HG03342 (cell line): ENCODE results near the gene FAM131A.

Experiments
- ATAC-seq: cut with Tn5 transposase; IDR thresholded peaks from one replicate; pipeline ENCODE4 v1.9.1; 2021; ENCODE audit warnings: mild to moderate bottlenecking, moderate library complexity; ENCODE audit not compliant: unreplicated experiment

The FAM131A gene

GRCh38 chr3:184354754-184355153 lies 17.4 kb downstream of the FAM131A start:
- ATAC-seq: no peak

- ATAC-seq: no peak
Observed at GRCh38 chr3:184355261-184356040, 18.1 kb downstream of the FAM131A start.

GRCh38 chr3:184357248-184358123 lies 20.1 kb downstream of the FAM131A start:
- ATAC-seq: no peak

GRCh38 chr3:184358124-184358767 lies 20.8 kb downstream of the FAM131A start:
- no peak for ATAC-seq

GRCh38 chr3:184358921-184359350 lies 21.5 kb downstream of the FAM131A start:
- no peak for ATAC-seq

GRCh38 chr3:184359610-184360009 lies 22.2 kb downstream of the FAM131A start:
- ATAC-seq: no peak

GRCh38 chr3:184360070-184360928 lies 22.9 kb downstream of the FAM131A start:
- no peak for ATAC-seq

- no peak for ATAC-seq
Observed at GRCh38 chr3:184360929-184361531, 23.6 kb downstream of the FAM131A start.

GRCh38 chr3:184361532-184361931 lies 24.1 kb downstream of the FAM131A start, which contains the start of the genes CLCN2 and POLR2H:
TSS of gene CLCN2 (minus strand) at chr3:184361605. CDS start at chr3:184361479, 126 bp downstream.
TSS of gene POLR2H (plus strand) at chr3:184361710. CDS start at chr3:184363493, 1,783 bp downstream.
- peak; percentile 30 for ATAC-seq

GRCh38 chr3:184361932-184362667 lies 24.7 kb downstream of the FAM131A start:
- ATAC-seq: peak; percentile 4

- peak; percentile 87 for ATAC-seq
Observed at GRCh38 chr3:184362668-184363546, 25.5 kb downstream of the FAM131A start.

GRCh38 chr3:184366619-184367289 lies 29.4 kb downstream of the FAM131A start:
- no peak for ATAC-seq

- no peak for ATAC-seq
Observed at GRCh38 chr3:184368116-184368515, 30.7 kb downstream of the FAM131A start.

- ATAC-seq: no peak
Observed at GRCh38 chr3:184368586-184369183, 31.3 kb downstream of the FAM131A start.

- peak; percentile 79 for ATAC-seq
Observed at GRCh38 chr3:184371570-184372018, 34.2 kb downstream of the FAM131A start.

- ATAC-seq: no peak
Observed at GRCh38 chr3:184372296-184372821, 35.0 kb downstream of the FAM131A start.

GRCh38 chr3:184372911-184373310 lies 35.5 kb downstream of the FAM131A start:
- ATAC-seq: no peak
